GM12801 (cell line): ENCODE measurements around the gene NTN5.

Experiments used
- TF ChIP-seq, protein P1 (sequence below): IDR thresholded peaks from one replicate; pipeline ENCODE4 v1.5.1; 2011; ENCODE audit warnings: control low read depth; ENCODE audit not compliant: insufficient read length; ENCODE audit errors: extremely low read depth

NTN5 gene

DNA sequence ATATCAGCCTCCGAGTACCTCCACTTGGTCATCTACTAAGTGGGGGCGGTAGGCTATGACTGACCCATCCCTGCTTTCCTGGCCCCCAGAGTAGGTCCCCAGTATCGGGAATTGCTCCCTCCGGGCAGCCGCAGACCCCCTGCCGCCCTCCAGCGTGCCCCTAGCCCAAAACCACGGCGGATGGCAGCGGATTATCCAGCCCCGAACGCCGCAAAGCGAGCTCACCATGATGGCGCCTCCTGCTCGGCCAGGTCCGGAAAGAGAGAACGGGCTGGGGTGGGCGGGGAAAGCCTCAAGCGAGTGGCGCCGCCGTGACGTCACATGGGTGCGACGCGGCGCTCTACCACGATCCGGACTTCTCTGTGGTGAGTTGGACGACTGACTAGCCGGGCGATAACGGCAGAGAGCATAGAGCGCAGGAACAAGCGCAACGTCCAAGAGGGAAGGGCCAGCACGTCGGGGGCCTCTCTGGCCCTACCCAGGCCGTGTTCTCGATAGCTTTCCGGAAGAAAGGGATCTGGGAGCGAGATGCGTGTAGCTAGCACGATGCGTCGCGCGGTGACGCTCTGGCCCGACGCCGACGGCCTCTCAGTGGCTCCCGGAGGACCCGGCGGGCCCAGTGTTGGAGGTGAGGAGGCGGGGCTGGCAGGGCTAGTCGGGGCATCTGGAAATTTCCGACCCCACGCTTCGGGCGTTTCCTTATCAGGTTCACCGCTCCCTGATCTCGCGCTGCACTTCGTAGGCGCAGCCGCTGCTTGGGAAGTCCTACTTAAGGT, 53.7 kb downstream of the NTN5 start, which contains the start of the genes RPL18 and SPHK2:
TSS of gene RPL18 (minus strand) at position 263 of the 776 bp plus-strand sequence. CDS start at position 228, 35 bp downstream.
TSS of gene SPHK2 (plus strand) at position 591 of the 776 bp plus-strand sequence. CDS start 1,009 bp downstream, outside the sequence.
- TF ChIP-seq, protein P1, sequence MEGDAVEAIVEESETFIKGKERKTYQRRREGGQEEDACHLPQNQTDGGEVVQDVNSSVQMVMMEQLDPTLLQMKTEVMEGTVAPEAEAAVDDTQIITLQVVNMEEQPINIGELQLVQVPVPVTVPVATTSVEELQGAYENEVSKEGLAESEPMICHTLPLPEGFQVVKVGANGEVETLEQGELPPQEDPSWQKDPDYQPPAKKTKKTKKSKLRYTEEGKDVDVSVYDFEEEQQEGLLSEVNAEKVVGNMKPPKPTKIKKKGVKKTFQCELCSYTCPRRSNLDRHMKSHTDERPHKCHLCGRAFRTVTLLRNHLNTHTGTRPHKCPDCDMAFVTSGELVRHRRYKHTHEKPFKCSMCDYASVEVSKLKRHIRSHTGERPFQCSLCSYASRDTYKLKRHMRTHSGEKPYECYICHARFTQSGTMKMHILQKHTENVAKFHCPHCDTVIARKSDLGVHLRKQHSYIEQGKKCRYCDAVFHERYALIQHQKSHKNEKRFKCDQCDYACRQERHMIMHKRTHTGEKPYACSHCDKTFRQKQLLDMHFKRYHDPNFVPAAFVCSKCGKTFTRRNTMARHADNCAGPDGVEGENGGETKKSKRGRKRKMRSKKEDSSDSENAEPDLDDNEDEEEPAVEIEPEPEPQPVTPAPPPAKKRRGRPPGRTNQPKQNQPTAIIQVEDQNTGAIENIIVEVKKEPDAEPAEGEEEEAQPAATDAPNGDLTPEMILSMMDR: no peak

DNA sequence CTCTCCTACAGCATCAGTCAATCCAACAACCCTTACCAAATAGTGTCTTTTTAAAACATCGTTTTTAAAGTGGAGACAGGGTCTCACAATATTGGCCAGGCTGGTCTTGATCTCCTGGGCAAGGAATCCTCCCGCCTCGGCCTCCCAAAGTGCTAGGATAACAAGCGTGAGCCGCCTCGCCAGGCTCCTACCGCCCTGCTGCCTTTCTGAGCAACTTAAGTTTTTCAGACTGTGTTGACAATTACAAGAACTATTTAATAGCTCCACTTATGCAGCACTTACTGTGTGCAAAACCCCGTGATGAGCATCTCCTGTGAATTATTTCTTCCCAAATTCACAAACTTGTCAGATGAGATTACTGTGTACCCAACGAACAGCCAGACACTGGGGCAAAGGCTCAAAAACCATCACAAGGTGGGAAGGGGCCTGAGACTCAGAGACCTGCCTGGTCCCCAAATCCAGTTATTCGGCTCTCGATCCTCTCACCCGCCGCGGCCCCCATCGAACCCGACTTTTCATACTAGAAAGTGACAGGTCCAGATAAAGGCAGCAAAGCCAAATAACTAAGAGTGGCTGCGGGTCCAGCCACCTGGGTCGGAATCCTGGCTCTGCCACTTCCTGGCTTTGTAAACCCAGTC, 54.4 kb downstream of the NTN5 start:
- TF ChIP-seq, protein P1: no peak

DNA sequence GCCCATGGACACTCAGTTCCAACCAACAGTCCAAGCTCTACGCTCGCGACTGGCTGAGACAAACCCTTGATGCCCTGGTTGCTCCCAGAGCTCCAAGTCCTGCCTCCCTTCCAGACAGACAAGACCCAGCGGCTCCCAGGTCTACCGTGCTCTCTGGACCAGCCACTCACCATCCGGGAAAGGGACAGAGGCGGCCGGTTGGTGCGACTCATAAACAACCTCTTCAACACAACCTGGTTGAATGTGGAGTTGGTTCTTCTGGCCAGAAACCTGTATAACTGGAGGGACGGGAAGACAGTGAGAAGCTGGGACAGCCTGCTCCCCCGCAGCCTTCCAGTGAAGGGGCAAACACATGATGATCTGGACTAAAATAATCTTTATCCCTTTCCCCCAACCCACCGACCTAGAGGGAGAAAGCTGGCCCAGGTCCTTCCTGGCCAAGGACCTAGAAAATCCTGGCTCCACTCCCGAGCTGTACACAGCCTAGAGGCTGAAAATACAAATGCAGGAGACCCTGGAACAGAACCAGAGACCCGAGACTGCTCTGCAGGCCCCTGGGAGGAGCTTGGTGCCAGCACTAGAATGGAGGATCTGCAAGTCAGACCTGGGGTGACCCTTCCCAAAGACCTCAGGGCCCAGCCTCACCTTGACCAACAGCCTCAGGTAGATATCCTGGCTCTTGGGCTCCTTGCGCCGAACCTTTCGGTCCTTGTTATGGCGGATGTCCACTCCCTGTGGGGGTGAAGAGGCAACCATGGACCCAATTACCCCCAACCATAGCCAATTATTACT, 55.5 kb downstream of the NTN5 start:
- TF ChIP-seq, protein P1: no peak

DNA sequence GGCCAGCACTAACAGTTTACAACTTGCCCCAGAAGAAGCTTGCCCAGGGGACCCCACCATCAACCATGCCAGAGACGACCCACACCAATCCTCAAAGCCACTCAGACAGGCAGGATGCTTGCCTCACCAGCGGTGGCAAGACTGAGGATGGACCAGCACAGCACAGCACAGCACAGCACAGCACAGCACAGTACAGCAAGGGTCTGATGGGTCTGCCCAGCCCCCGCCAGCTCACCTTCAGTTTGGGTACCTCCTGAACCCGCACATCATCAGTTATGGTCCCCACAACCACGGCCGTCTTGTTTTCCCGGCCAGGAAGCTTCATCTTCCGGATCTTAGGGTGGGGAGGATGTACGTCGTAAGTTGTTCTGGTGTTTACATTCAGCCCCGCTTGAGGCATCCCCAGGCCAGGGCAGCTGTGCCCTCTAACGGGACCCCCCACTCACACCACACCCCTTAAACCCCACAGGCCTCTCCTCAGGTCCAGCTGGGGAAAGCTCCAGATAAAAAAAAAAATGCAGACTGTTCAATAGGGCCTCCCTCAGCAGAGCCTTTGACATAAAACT, 56.2 kb downstream of the NTN5 start:
- TF ChIP-seq, protein P1: no peak

DNA sequence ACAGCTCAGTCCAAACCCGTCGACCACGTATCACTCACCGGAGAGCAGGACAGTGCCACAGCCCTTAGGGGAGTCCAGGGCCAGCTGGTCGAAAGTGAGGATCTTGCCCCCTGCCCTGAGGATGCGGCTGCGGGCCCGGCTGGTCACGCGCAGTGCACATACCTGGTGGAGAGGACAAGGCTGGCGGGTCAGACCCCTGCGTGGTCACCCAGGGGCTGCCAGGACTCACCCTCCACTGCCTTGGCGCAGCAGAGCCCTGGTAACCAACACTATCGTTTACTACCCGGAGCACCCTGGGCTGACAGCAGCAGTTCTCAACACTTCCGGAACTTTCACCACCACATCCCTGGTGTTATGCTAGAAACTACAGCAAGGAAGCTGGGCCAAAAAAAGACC, 56.8 kb downstream of the NTN5 start:
- TF ChIP-seq, protein P1: no peak

DNA sequence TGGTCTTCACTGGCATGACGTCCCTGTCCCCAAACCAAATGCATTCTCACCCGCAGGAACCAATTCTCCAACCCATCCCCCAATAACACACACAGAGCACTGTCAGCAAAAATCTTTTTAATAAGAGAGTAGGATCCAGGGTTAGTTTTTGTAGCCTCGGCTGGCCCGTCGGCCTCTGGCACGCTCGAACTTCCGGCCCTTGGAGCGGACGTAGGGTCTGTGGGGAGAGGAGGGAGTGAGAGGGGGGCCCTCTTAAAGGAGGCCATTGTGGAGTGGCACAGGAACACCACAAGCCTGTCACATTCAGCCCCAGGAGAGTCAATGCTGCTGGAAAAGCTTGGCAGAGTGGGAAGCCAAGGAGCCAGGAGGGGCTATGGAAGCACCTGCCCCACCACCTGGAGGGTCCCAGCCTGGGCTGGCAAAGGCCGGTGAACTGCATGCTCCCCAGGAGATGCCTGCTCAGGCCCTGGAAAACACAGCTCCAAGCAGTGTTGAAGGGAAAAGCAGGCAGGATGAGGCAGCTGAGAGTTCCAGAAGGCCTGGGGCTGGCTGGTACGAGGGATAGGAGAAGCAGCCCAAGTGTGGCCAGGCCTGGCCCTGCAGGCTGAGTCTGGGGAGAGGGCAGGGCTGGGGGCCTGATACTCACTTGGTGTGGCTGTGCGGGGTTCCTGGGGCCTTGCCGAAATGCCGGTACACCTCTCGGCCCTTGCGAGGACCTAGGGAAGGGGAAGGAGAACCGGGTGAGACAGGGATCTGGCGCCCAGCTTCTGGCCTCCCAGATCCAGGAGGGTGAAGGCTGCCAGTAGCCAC, 57.4 kb downstream of the NTN5 start:
- TF ChIP-seq, protein P1: no peak
